NCI-H2081 treated with DMSO at 0.1 percent for 48 hours (cell line): Measurements from ENCODE around the gene THSD7B.
"Not testable (repeated sequence)": the region's sequence is repeated elsewhere in the genome, so short reads cannot be mapped to it uniquely, and the experiment has no call there.

Experiments
- DNase-seq: peaks from one replicate; lab custom pipeline; 2025; lab: John Stamatoyannopoulos, UW

The THSD7B gene

DNA sequence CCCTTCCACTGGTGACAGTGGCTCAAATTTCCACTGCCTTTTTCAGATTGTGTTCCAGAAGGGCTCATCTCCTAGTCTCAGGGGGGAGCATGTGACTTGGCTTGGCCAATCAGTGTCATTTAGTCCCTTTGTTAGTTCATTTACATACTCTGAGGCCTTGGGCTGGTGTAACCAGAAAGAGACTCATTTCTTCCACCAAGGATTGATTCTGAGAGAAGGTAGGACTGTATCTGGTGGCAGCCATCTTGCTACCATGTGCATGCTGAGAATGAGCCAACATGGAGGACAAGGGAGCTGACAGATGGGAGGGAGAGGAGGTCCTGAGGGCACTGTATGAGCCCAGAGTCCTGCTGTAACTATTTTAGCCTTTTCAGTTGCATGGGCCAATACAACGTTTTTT is 191.7 kb downstream of the THSD7B start:
- no peak for DNase-seq

DNA sequence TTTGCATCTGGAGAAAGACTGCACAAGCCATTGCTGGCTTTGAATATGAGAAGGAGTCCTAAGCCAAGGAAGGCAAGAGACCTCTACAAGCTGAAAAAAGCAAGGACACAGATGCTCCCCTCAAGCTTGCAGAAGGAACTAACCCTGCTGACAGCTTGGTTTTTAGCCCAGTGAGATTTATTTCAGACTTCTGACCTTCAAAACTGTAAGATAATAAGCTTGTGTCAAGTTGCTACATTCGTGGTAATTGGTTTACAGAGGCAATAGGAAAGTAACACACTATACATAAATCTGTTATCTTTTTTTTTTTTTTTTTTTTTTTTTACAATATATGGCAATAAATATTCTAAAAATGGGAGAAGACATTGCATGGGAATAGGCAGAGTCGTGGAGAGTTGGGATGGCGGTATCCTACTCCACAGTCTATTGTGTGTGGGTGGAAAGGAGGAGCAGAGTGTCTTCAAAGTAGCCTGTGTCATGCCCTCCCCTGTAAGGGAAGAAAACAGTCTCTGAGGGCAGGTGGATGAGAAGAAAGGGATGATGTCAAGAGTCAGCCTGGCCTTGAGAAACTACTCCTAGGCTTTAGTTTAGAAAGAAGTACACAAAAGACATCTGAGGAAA is 196.9 kb downstream of the THSD7B start:
- no peak for DNase-seq

DNA sequence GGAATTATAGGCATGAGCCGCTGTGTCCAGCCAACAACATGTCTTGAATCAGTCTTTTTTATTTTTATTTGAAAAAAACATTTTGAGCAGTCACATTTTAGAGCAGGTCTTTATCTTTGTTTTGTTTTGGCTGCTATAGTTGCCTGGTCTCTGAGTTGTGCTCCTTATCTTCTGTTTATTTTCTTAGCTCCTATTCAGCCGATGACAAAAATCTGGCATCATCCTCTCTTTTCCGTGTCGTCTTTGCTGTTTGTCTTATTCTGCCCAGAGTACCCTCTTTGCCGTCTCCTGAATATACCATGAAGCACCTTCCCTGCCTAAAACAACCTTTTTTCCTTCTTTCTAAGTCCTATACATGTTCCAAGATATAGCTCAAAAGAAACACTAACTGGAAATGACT is 201.1 kb downstream of the THSD7B start:
- no peak for DNase-seq

DNA sequence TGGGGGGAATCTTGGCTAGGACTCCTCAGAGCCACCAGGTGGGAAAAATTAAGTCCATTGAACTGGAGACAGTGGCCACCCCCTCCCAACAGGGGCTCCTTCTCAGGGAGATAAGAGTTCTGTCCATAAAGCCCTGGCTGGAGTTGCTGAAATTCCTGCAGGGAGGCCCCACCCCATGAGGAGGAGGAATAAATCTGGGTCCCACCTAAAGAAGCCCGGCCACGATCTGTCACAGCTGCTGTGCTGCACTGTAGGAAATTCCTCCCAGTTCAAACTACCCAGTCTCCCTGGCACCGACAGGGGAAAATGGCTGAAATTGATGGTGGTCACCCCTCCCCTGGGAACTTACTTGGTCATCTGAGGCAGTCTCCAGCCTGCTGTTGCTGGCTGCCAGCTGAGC is 215.0 kb downstream of the THSD7B start:
- DNase-seq, result no peak

DNA sequence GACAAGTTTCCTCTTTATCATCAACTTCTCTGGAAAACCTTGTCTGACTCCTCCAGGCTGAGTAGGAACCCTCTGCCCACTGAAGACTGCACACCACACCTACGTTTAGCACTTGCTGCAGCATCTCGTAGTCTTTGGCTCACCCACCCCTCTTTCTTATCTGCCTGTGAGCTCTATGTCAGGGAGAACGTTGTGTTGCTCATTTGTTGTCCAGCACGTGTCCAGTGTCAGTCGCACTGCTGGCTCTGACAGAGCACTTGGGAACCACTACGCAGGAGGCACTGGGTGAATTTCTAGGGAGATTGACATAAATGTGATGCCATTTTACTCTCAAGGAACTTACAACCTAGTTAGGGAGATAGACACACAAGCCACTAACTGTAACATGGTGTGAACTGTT is 216.3 kb downstream of the THSD7B start:
- DNase-seq, result not testable (repeated sequence)

DNA sequence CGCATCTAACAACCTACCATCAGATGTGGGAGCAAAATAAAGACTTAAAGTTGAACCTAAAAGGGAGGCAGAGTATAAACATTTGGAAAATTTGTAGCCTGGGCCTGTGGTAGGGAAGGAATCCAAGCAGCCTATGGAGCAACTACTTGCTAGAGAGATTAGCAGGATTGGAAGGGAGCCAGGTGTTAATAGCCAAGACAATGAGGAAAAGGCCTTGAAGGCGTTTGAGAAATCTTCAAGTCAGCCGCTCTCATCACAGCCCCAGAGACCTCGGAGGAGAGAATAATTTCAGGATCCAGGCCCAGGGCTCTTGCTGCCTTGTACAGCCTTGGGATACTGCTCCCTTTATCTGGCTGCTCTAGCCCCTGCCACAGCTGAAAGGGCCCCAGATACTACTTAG is 219.7 kb downstream of the THSD7B start:
- no peak for DNase-seq

DNA sequence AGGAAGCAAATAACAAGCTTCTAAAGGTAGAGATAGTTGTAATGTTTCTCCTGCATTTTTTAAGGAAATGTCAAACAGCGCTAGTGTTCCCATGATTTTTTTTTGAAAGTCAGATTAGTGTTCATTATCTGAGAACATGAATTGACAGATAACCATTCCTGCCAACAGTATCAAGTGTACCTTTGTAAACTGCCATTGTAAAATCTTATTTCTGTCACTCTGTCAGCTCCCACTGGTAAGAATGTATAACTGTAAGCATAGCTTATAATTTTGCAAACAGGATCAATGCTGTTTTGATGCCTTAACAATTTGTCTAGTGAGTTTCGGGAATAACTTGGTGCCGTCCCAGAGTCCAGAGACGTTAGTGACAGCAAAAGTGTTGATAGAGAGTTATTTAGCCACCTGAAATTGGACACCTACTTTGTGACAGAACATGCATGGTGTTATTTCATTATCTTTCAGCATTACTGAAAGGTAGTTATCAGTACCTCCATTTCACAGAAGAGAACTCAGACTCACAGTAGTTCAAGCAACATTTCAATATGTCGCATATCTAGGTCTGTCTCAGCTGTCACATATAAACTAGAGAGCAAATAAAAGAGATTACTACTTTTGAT is 221.4 kb downstream of the THSD7B start:
- no peak for DNase-seq

DNA sequence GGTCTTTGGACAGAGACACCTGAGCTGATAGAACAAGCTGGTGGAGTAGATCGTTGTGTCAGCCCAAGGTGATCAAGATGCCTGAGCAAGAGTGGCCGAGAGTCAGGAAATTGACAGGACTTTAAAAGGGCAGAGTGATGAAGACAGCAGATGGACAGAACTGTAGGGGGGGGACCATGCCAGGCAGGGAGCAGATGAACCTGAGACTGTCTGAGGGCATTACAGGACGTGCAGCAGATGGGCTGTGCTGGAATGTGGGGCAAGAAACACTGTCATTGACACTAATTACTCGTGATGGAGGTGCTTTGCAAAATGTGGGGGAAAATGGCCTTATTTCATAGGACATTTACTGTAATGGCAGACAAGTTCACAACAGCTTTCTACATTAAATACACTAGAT is 225.0 kb downstream of the THSD7B start:
- no peak for DNase-seq

DNA sequence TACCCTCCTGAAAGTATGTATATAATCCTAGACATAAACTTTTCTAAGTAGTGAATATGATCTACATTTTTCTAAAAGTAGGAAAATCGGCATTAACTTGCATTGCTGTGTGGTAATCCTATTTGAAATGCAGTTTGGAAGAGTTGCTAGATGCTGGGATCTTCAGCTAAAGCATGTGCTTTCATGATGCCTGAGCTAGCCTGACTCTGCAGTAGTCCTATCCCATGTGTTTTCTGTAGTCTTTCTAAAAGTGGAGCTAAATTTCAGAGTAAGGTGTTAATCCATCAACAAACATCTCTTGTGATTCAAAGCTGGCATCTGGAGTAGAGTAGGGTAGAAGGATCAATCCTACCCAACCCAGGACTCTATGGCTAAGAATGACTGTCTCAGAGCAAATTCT is 229.4 kb downstream of the THSD7B start:
- no peak for DNase-seq

DNA sequence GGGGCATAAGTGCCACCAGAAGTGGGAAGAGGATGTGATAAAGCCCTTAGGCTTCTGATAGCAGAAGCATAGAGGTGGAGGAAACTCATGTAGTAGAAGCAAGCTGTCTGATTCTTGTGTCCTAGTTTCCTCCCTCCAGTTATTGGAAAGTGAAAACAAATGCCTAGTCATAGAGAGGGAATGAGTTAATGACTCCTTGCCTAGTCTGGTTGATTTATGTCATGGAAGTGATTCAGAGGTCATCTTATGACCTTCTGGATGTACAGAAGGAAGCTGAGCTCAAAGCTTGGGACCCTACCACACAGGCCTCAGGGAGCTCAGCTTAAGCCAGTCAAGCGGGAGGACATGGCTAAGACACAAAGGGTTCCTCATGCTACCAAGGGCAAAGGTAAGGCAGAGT is 232.2 kb downstream of the THSD7B start:
- DNase-seq, result no peak

DNA sequence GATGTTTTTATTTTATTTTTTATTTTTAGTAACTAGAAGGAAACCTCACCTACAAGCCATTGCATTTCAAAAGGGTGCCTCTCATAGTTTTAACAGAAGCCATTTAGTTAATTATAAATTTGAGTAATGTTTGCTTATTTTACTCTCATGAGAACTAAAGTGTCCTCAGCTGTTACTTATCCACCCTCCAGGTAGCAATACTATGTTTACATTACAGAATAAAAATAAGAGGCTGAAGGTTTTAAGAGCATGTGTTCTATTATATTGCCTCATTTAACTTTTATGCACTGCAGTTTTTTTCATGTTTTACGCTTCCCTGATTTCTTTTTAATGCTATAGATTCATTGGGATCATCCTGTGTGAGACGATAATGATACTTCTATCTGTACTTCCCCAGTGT is 235.5 kb downstream of the THSD7B start:
- peak; percentile 14 for DNase-seq

DNA sequence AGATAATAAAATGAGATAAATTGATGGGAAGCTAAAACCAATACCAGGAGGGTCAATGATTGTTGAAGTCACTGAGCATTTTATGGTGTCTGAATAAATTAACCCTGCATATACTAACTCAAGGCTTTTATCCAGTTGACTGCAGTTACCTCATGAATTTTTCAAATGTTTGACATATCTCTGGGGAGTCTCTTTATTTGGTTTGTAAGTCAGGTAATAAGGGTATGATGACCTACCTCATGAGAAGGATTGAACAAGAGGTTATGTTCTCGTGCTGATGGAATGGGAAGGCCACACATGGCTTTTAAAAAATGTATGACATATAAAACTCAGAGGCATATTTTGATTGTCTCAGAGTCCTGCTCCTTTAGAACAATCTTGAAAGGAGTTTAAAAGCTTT is 237.6 kb downstream of the THSD7B start:
- no peak for DNase-seq

DNA sequence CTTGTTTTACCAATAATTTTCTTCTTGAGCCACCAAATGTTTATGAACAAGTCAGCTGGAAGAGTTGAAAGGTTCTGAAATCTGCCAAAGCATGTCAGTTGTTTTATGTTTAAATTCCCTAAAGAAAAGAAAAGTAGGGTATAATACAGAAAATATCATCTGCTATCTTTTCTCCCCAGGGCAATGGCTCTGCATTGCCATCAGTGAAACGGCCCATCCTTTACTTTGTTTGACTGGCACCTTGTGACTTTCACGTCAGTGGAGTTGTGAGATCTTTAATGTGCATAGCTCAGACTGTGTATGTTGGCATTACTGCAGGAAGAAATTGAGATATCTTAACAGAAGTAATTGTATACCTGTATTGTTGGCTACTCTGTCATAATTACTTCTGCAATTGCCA is 239.9 kb downstream of the THSD7B start:
- no peak for DNase-seq

DNA sequence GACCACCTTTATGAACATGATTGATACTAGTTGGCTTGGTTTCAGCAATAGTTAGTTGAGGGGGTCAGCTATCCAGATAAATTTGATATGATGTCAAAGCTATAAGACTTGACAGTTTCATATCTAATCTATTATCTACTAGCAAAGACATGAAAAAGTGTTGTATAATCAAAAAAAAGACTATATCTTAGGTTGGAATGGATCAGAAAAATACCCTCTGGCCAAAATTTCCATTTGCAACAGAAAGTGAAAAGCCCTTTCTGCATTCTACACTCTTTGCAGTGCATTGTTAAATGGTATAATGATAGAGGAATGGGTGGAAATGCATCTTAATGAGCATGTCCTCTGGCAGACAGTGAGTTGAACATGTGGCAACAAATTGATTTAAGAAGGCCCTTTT is 242.6 kb downstream of the THSD7B start:
- DNase-seq, result no peak

DNA sequence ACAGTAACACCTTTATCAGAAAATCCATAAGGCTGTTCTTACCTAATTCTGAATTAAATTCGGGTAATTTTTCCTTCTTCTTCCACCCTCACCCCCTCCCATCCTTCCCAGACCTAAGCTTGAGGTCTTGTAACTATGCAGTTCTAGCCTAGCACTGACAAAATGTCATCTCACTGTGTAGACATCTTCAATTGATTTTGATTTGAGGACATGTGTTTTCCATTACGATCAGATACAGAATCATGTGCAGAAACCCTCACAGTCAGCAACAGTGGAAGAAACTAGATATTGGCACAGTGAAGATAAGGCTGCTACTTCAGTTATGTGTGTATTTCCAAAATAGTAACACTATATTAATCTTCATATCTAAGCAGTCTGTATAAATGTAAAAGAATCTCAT is 244.6 kb downstream of the THSD7B start:
- DNase-seq, result no peak

DNA sequence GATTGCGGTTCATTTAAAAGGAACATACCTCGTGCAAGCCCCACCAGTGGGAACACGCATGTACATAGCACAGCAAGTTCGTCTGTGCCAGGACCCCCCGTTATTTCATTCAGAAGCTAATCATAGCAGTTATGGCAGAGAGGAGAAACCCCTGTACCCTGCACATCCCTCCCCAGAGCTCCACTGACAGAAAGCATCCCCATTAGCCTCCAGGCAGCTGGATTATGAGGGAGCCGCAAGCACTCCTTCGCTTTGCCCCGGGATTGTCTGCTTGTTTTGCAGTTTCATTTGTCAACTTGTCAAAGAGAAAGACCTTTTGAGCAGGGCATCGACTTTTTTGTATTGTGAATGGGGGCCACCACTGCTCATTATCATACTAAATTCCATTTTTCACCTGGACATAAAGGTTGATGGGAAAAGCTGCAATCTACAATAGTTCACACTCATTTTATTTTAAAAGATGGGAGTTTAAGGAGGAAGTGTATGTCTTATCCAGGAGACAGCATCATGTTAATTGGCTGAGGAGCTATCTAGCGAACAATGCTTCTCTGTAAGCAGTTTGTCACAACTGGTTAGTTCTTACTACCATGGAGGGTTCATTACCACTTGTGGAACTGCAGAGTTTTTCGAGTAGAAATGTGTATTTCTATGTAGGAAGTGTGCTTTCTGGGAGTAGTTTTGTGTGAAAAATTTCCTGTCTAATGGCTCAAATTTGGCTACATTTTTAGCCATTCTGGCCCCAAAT is 255.3 kb downstream of the THSD7B start:
- DNase-seq, result no peak

DNA sequence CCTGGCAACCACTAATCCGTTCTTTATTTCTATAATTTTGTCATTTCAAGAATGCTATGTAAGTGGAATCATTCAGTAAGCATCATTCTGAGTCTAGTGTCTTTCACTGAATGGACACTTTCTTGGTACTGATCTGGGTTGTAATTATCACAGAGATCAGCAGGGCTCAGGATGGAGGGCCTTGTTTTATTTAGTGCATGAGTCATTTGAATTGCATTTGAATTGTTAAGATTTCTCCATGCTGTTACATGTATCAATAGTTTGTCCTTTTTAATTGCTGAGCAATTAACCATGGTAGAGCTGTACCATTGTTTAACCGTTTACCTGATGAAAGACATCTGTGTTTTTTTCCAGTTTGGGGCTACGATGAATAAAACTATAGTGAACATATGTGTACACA is 256.4 kb downstream of the THSD7B start:
- no peak for DNase-seq

DNA sequence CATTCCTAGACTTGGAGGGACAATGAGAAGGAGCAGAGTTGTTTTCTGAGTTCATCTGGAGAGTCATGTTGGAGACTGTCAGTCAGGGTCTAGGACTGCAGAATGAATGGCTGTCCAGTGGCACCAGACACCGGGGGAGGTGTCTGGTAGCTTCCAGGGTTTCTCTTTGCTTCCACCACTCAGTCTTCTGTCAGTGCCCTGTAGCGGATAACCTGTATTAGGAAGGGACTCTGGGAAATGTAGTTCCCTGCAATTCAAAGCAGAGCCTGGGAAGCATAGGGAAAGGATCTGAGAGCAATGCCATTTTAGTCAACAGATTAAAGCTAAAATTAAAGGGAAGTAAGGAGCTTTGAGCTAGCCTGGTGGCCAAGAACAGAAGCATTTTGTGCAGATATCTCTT is 257.9 kb downstream of the THSD7B start:
- DNase-seq, result no peak

DNA sequence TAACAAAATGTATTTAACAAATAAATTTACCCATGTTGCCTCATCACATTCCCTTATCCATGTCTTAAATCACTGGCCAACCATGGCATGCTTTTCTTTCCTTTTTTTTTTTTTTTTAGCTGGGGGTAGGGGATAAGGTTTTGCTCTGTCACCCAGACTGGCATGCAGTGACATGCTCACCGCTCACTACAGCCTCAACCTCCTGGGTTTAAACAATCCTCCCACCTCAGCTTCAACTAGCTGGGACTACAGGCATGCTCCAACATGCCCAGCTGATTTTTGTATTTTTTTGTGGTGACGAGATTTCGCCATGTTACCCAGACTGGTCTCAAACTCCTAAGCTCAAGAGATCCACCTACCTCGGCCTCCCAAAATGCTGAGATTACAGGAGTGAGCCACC is 266.4 kb downstream of the THSD7B start:
- DNase-seq, result no peak

DNA sequence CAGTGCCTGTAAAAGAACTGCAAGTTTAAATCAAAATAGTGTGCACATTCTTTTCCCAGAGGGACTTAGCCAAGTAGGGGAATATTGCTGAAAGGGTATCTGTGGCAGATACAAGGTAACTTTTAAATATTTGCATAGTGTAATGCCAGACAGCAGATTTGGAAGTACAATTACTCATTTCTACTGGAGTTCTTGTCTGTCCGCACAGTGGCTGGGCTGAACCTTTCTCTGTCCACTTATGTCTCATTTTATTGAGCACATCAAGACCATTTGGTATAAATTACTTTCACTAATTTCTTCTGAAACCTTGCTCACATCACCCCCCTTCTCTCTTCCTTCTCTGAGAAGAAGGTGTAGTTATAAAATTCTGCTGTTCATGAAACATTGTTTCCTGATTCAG is 271.3 kb downstream of the THSD7B start:
- no peak for DNase-seq

DNA sequence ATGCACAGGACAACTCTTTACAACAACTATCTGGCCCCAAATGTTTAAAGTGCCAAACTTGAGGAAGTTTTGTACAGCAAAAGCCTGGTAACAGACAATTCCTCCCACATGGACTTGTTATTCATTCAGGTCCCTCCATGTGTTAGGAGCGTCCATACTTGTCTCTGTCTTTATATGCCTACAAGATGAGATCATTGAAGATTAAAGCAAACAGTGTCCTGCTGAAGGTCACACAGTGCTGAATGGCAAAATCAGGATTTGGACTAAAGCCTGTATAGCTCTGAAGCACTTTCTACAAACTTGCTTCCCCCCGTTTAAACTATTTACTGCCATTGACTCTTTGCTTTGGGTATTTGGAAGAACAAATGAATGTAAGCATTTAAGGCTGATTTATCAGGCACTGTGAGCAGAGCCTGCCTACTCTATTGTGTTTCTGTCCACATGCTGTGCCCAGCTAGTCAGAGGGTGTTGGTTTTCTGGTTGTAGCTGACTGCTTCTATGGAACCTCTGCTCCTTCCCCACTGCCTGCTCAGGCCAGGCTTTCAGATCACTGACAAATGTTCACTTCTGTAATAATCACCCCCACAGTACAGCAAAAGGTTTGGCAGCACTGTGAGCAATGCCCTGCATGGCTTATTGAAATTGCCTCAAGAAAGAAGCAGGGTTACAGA is 274.3 kb downstream of the THSD7B start:
- DNase-seq, result no peak

DNA sequence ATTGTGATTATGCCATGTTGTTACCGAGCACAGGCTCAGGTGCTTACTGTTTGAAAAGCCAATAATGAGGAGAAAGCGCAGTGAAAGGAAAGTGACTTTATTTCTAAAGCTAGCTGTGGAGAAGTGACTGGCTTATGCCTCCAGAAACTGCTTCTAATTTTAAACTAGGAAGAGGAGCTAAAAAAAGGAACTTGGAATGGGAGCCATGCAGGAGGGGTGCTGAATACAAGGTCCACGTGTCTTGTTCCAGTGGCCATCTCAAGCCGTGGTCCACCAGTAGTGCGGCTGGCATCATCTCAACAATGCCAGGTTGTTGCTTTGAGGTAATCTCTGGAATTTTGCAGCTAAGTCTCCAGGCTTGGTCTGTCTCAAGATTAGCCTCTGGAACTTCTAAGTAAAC is 282.0 kb downstream of the THSD7B start:
- no peak for DNase-seq

DNA sequence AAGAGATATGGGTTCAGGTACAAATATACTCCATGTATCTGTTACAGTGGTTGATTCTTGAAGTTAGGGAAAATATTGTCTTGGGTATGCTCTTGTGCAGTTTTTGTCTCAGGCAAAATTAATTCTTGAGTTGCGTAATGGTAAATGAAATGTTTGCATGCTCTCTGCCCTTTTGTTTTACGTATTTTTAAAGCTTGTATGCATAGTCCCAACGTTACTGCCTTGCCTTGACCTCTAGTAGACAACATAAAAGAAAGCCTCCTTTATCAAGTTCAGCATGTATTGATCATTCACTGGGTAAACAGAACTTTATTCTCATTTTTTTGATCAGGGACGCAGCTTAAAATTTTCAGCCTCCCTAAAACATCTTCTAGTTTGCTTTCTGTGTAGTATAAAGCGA is 283.1 kb downstream of the THSD7B start:
- DNase-seq, result no peak
